Transverse colon (tissue), 4 donors: ENCODE measurements around the gene SAP30.

Experiments used
- CTCF ChIP-seq, 5 experiments: fragments of 200-600 bp in 3 of 5; fragments of 450-650 bp in 2 of 5; sonication (generic) in 3 of 5; IDR thresholded peaks; 1 replicate in 2 of 5; 2 replicates in 3 of 5; pipeline ENCODE4 v1.5.1; 2016 to 2017; ENCODE audit warnings: antibody characterized with exemption in 5 of 5, inconsistent platforms in 3 of 5, mild to moderate bottlenecking in 2 of 5, moderate library complexity in 1 of 5
- POLR2A ChIP-seq: fragments of 450-650 bp; IDR thresholded peaks from one replicate; pipeline ENCODE4 v1.6.1; 2016; ENCODE audit warnings: antibody characterized with exemption, mild to moderate bottlenecking, moderate library complexity
- POLR2AphosphoS5 ChIP-seq, 3 donors: sonication (generic); formaldehyde crosslinking; IDR thresholded peaks; one replicate each; pipeline ENCODE4 v1.6.1; 2016; ENCODE audit warnings: antibody characterized with exemption in 3 of 3

GRCh38 chr4:173347467-173347866, 23.3 kb upstream of the SAP30 start:
- TF ChIP-seq CTCF (IDR thresholded peaks at IDR 0.05) (no peak), POLR2AphosphoS5 (IDR thresholded peaks at IDR 0.05) (no peak), POLR2A (no peak)
